AG08396 (cell line): Measurements from ENCODE around the gene TAGLN.
A peak's percentile ranks its signal among the peaks of the same experiment; 100 is the strongest.

ENCODE experiments used
- DNase-seq: peaks from one replicate; pipeline ENCODE4 v3.0.0; 2012; ENCODE audit warnings: low spot score, mixed read lengths

Gene TAGLN

DNA sequence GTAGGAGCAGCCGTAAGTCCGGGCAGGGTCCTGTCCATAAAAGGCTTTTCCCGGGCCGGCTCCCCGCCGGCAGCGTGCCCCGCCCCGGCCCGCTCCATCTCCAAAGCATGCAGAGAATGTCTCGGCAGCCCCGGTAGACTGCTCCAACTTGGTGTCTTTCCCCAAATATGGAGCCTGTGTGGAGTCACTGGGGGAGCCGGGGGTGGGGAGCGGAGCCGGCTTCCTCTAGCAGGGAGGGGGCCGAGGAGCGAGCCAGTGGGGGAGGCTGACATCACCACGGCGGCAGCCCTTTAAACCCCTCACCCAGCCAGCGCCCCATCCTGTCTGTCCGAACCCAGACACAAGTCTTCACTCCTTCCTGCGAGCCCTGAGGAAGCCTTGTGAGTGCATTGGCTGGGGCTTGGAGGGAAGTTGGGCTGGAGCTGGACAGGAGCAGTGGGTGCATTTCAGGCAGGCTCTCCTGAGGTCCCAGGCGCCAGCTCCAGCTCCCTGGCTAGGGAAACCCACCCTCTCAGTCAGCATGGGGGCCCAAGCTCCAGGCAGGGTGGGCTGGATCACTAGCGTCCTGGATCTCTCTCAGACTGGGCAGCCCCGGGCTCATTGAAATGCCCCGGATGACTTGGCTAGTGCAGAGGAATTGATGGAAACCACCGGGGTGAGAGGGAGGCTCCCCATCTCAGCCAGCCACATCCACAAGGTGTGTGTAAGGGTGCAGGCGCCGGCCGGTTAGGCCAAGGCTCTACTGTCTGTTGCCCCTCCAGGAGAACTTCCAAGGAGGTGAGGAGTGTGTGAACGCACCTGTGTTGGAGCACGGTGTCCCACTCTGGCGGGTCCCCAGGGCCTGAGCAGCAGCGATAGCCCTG is at the start of gene TAGLN:
TAGLN (plus strand) TSS at position 318 of the 863 bp plus-strand sequence. CDS start 3,644 bp downstream, outside the sequence.
- peak; percentile 92 for DNase-seq

DNA sequence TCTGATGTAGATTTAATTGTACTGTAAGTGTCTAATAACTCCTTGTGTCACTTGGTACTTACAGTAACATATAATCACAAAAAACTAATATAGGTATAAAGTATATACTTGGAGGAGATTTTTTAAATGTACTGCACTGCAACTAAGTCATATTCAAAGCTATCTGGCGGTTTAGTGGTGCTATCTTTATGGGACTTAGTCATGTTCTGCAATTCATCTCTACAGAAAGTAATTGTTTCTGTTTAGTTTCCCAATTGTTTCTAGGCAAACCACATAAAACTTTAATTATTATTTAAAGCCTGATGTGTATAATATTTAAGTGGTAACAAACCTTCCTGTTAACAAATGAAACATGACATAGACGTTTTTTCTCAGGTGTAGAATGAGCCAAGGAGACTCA is 47.1 kb upstream of the TAGLN start:
- DNase-seq: no peak

DNA sequence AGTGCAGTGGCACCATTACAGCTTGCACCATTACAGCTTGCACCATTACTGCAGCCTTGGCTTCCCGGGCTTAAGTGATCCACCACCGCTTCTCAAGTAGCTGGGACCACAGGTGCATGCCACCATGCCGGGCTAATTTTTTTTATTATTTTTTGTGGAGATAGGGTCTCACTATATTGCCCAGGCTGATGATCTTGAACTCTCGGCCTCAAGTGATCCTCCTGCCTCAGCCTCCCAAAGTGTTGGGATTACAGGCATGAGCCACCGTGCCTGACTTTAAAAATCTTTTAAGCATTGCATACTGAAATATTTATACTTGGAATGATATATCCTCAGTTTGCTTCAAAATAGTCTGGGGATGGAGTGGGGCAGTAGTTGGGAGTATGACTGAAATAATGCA is 44.7 kb upstream of the TAGLN start:
- no peak for DNase-seq

DNA sequence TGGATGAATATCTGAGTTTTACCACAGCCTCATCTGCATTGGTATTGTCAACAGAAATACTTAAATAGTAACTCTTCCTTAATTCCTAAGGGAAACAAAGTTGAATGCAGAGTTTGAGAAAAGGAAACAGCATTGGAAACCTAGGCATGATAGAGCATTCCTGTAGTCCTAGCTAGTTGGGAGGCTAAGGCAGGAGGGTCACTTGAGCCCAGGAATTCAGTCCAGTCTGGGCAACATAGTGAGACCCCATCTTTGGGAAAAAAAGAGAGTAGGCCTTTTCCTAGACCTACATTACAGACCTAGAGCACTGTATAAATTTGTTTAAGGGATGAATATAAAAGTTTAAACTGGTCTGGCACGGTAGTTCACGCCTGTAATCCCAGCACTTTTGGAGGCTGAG is 41.7 kb upstream of the TAGLN start:
- no peak for DNase-seq

DNA sequence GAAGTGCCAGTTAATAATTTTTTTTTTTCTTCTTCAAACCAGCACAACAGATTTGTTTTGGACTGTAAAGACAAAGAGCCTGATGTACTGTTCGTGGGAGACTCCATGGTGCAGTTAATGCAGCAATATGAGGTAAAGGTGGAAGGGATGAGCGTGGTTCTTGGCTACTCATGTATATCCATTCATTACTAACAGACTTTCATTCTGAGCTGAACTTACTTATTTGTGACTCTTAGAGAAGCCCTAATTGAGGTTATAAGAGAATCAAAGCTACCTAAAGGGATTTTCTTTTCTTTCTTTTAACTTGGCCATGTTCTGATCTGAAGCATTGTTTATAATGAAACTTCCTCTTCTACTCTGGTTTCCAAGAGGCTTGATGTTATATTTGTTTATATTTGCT is 39.3 kb upstream of the TAGLN start:
- DNase-seq: no peak

DNA sequence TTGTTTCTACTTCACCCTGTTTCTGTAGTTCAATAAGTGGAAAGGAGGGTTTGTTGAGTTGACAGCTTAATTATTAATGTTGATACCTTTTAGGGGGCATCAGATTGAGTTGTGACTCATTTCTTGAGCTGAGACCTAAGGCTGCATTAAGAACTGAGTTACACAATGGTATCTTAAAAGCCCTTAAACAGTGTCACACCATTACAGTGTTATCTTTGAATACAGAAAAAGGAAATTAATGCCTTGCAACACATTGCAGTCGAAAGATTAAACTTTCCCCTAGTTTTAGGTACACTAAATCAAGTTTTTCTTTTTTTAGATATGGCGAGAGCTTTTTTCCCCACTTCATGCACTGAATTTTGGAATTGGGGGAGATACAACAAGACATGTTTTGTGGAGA is 38.3 kb upstream of the TAGLN start:
- no peak for DNase-seq

DNA sequence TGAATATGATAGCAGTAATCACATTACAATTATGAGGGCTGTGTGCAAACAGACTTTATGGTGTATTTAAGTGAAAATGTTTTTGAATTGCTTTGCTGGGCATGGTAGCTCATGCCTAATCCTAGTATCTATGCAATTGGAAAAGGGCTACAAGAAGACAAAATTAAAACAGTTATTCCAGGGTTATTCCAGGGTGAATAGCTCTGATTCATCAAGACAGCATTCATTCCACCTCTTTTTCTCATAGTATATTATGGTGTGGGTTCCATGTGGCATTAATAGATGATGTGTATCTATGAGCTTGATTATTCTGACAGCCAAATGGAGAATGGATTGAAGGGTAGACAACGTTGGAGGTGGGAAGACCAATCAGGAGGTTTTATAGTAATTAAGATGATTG is 32.7 kb upstream of the TAGLN start:
- no peak for DNase-seq

DNA sequence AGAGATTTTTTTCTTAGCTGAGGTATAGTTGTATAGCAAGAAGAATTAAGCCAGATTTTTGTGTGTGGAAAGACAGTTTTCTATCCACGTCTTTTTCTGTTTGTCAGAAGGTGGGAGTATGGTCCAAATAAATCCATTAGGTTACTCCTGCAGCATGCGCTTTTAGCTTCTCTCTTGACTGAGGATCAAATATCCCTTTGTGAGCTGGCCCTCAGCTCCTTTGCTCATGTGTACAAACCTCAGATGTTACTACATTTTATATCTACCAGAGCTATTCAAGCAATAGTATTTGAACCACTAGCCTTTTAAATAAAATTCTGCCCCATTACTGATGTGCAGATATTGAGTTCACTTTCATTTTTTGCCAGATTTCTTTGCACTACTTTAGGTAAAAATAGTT is 29.4 kb upstream of the TAGLN start:
- DNase-seq: no peak

DNA sequence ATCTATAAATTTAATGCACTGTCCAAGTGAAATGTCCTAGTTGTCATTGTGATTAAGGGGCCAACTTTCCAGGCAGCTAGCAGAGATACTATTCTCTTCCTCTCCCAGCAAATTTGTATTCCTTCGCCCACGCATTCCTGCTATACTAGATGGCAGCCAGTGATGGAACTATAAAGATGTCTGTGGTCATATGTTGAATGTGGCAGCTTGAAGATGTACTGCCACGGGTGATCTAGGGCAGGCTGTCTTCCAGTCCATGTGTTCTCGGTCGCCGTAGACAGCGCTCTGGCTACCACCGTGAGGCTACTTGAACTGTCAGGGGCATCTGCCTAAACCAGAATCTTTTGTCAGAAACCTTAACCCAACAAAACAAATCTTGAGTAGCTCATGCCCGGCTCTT is 29.0 kb upstream of the TAGLN start:
- no peak for DNase-seq

DNA sequence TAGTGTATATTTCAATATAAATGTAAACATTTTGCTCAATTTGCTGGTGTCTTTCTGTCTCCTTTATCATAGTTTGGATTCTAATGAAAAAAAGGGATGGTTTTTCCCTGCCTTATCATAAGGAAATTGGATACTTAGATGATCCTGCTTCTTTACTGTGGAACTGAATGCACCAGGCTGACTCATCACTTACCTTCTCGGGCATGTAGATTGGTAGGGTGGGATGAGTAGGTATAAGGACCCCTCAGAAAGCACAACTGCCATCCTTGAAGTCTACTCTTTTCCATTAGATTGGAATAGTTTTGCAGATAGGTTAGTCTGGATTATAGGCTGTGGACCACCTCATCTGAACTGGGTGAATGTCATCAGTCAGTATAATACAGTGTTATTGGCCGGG is 28.2 kb upstream of the TAGLN start:
- no peak for DNase-seq

DNA sequence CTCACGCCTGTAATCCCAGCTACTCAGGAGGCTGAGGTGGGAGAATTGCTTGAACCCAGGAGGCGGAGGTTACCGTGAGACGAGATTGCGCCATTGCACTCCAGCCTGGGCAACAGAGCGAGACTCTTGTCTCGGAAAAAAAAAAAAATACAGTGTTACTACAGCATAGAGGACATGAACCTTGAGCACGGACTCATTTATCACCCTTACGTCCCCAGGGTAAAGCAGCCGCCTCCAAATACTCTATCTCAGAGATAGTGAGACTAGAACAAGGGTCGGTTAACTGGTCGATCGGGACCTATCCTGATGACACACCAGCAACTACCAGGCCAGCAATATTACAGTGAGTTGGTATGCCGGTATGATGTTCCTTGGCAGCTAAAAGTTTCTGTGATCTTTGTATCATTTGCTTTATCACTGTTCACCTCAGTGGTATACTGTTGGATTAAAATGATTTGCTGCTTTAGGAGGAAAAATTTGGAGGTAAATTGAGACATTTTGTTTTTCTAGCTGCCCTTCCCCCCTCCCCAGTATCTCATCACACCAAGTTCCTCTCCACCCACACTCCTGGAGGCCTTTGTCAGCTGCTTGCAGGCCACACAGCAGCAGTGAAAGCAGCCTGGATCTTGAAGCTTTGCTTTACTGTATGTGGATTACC is 27.6 kb upstream of the TAGLN start:
- no peak for DNase-seq

DNA sequence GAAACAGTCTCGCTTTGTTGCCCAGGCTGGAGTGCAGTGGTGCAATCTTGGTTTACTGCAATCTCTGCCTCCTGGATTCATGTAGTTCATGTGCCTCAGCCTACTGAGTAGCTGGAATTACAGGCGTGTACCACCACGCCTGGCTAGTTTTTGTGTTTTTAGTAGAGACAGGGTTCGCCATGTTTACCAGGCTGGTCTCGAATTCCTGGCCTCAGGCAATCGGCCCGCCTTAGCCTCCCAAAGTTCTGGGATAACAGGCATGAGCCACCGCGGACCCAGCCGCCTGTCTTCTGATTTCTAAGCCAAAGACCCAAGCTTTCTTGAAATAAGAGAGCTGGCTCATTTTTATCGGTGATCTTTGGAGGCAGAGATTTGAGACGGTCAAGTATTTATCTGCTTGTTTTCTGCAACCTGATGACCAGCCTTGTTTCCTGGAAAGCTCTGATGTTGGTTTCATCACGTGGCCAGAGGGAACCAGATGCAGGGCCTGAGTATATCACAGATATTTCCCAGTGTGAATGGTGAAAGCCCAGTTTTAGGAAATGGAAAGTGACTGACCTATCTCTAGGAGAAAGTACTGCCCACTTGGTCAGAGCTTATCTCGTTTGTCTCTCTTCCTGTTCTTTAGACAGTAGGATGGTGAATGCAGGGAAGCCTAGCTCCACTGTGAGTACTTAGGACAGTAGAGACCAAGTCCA is 26.3 kb upstream of the TAGLN start:
- no peak for DNase-seq

DNA sequence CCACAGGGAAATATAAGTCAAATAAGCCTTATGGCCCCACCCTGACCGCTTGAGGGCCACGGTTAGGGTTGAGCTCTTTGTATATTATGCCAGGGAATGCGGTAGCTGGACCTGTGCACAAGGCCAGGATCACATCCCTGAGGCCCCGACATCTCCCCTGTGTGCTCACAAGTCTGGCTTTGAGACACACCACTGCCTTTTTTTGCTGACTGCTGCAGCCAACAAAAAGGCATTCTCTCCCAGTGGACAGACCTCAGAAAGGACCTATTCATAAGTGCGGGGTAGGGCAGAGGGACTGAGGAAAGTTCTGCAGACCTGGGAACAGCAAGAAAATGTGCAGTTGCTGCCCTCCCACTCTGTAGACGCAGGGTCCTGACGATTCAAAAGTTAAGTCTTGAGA is 24.1 kb upstream of the TAGLN start:
- DNase-seq: no peak

DNA sequence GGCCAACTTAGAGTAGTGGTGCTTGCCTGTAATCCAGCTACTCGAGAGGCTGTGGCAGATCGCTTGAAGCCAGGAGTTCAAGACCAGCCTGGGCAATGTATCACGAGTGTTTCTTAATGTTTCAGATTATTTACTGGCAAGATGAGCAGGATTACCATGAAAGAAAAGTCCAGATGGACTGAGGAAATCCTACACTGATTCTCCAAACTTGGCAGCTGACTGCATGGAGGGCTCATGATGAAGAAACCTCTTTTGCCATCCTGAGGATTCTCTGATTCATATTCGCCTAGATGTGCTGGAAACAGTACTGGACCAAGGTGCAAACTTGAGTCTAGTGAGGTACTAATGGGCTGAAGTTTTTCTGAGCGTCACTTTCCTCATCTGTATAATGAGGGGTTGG is 23.4 kb upstream of the TAGLN start:
- no peak for DNase-seq

DNA sequence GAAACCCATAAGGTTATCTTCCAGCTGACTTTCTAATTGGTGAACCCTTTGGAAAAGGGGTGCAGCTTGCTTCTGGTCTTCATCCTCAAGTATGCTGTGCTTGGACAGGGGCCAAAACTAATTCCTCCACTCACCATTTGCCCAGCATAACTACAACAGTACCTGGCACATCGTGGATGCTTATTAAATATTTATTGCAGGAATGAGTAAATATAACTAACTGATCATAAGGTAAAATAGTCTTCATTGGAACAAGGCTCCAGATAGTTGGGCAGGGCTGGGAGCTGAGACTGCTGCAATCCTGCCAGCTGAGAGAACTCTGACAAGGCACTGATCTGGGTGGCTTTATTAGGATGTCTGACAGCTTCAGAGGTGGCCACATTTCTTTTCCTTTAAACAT is 23.0 kb upstream of the TAGLN start:
- no peak for DNase-seq

DNA sequence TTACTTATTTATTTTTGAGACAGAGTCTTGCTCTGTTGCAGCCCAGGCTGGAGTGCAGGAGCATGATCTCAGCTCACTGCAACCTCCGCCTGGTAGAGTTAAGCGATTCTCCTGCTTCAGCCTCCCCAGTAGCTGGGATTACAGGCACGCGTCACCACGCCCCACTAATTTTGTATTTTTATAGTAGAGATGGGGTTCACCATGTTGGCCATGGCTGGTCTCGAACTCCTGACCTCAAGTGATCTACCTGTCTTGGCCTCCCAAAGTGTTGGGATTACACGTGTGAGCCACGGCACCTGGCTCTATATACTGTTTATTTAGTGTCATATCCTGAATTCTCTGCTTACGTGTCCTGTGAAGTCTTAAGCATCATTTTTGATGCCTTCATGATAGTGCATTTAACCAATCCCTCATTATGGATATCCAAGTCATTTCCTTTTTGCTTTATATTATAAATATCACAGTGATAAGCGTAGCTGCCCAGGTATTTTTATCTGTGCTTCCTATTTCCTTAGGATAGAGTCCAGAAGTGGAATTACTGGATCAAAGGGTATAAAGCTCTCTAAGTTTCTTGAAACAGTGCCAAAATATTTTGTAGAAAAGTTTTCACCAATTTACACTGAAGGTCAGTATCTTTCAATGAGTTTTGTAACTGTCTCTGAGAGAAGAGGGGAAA is 21.5 kb upstream of the TAGLN start:
- DNase-seq: no peak

DNA sequence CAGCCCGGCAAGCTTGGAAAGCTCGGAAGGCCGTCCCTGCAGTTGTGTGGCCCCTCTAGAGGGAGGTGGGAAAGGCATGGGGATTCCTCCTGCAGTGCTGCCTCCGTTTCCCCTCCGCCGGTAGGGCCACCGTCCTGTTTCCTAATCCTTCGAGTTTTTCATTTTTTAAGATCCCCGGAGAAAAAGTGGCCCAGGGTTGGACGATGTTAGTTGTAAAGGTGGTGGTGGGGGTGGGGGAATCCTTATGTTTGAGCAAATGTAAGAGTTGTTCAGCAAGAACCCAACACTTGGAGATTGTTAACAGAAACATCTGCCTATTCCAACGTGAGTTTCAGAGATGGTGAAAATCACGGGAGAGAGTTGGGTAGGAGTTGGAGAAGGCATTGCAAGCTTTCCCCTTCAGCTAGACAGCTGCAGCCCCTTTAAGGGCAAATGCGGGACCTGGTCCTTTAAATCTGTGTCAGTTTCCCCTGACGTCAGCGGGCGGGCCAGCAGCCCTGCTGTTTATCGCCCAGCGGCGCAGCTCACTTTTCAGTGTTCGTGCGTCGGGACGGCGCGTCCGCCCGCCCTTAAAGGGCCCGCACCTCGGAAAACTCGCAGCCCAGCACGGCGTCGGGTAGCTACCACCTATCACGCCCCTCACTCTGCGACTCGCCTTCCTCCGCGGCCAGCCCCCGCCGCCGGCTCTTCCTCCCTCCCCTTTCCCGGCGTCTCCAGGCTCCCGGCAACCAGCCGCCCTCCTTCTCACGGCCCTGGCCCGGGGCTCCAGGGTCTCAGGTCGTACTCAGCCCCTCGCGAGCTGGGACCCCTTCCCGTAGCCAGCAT is 20.7 kb upstream of the TAGLN start, which contains the start of gene SIDT2:
SIDT2 (plus strand) TSS at position 534 of the 825 bp plus-strand sequence. CDS start 521 bp downstream, outside the sequence.
- peak; percentile 92 for DNase-seq

DNA sequence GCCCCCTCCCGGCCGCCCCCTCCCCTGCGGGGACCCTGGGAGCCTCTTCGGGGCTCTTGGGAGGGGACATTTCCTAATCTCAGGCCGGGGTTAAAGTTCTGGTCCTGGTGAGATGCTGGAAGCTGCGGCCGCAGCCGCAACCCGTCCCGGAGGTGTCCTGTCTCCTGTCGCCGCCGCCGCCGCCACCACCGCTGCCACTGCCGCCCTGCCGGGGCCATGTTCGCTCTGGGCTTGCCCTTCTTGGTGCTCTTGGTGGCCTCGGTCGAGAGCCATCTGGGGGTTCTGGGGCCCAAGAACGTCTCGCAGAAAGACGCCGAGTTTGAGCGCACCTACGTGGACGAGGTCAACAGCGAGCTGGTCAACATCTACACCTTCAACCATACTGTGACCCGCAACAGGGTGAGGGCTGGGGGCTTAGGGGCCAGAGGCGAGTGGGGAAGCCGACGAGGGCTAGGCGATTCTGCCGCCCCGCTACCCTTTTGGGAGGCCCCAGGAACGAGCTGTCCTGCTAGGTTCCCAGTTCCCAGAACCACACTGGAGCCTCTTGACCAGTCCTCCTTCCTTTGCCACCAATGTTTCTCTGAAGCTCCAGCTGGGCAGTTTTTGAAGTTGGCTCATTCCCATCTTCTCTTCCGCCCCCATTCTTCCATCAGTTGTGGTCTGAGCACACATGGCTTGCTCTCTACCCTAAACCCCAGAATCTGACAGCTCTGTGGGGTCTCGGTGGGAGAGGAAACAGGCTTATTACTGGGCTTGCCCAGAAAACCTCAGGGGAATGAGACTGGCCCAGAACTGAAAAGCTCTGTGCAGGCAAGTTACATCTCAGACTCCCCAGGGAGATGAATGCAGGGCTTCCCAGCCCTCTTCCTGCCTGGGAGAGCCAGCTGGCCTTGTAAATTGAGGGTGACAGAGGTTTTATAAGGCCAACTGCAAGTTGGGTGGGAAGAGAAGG is 19.8 kb upstream of the TAGLN start:
- DNase-seq: peak; percentile 57

DNA sequence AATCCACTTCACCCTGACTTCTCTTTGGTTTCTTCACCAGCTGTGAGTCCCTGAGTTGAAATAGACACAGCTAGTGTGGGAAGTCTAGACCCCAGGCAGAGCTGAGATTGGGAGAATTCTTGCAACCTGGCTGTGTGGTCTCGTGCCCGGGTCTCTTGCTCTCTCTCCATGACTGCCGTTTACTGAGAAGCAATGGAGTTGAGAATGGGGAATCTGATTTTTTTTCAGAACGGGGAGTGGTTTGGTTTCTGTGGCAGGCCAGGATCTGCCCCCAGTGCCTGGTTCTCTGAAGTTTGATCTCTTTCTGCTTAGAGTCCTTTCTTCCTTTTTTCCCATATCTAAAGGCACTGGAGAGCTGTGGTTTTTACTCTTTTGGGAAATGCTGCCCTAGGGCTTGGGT is 19.1 kb upstream of the TAGLN start:
- DNase-seq: peak; percentile 43
